HepG2 (cell line): ENCODE data around the gene TAS1R3. TPM values are rescaled to one million over a fixed set of nuclear protein-coding genes. Genes with fewer than 3 reads are reported as not detected.

ENCODE experiments used
- HHEX ChIP-seq: IDR thresholded peaks from 2 replicates; pipeline ENCODE4 v1.6.1; 2016; ENCODE audit warnings: control low read depth
- MLLT10 ChIP-seq: sonication (generic); formaldehyde crosslinking; IDR thresholded peaks from 2 replicates; pipeline ENCODE4 v1.4.0; 2020; ENCODE audit warnings: missing genetic modification reagents
- NR0B2 ChIP-seq: sonication (generic); formaldehyde crosslinking; IDR thresholded peaks from 2 replicates; pipeline ENCODE4 v1.4.0; 2020; ENCODE audit warnings: mild to moderate bottlenecking, missing genetic modification reagents
- SMC3 ChIP-seq: IDR thresholded peaks from 2 replicates; pipeline ENCODE4 v1.6.1; 2011; ENCODE audit warnings: low read length, improper control_type of control experiment
- XRCC5 ChIP-seq: fragments of 200-400 bp; formaldehyde crosslinking; optimal IDR thresholded peaks from 2 replicates; pipeline ENCODE3; 2017; ENCODE audit warnings: mild to moderate bottlenecking, low read length
- ZNF337 ChIP-seq: sonication (generic); formaldehyde crosslinking; IDR thresholded peaks from 2 replicates; pipeline ENCODE4 v1.5.1; 2020; ENCODE audit warnings: missing genetic modification reagents, low read depth, mild to moderate bottlenecking, borderline replicate concordance
- ZNF407 ChIP-seq: sonication (generic); formaldehyde crosslinking; IDR thresholded peaks from one replicate; pipeline ENCODE4 v1.5.1; 2020; ENCODE audit warnings: mild to moderate bottlenecking, missing genetic modification reagents; ENCODE audit errors: not compliant biosample characterization
- ZNF607 ChIP-seq: sonication (generic); formaldehyde crosslinking; IDR thresholded peaks from 2 replicates; pipeline ENCODE4 v1.5.1; 2020; ENCODE audit warnings: missing genetic modification reagents, mild to moderate bottlenecking, borderline replicate concordance
- polyA plus RNA-seq, 8 experiments: library from polyadenylated mRNA; depleted of rRNA in 3 of 8; stranded (reverse) in 7 of 8; unstranded in 1 of 8; fragments of >200 nt; fragmentation: Illumina TruSeq in 4 of 8; extraction: Trizol in 4 of 8; gene quantifications; 2 replicates each; pipeline versions ENCODE4 v1.2.1 to v1.2.3, GENCODE V29; 2011 to 2016; ENCODE audit warnings: low read depth in 4 of 8, missing spikeins in 1 of 8, mixed read lengths in 1 of 8; ENCODE audit not compliant: insufficient read depth in 1 of 8
- total RNA-seq, 5 experiments: library from RNA; depleted of rRNA; stranded (reverse); fragments of >200 nt; fragmentation: Illumina TruSeq; extraction: Trizol; gene quantifications; 2 replicates each; pipeline ENCODE4 v1.2.3, GENCODE V29; 2016; ENCODE audit warnings: low read depth in 1 of 5
- TF ChIP-seq, protein P1 (sequence below): sonication (generic); formaldehyde crosslinking; IDR thresholded peaks from 2 replicates; pipeline ENCODE4 v1.4.0; 2020; ENCODE audit warnings: missing genetic modification reagents, borderline replicate concordance
- TF ChIP-seq, protein P2 (sequence below): sonication (generic); formaldehyde crosslinking; IDR thresholded peaks from 2 replicates; pipeline ENCODE4 v1.4.0; 2020; ENCODE audit warnings: mild to moderate bottlenecking, missing genetic modification reagents

TAS1R3 gene
- total and polyA plus RNA-seq, 2 of the 13 experiments (the other 11 are each of a cell fraction or from before 2014, with no cell fraction given) = 0.13 to 0.15 TPM

- TF ChIP-seq, protein P1, sequence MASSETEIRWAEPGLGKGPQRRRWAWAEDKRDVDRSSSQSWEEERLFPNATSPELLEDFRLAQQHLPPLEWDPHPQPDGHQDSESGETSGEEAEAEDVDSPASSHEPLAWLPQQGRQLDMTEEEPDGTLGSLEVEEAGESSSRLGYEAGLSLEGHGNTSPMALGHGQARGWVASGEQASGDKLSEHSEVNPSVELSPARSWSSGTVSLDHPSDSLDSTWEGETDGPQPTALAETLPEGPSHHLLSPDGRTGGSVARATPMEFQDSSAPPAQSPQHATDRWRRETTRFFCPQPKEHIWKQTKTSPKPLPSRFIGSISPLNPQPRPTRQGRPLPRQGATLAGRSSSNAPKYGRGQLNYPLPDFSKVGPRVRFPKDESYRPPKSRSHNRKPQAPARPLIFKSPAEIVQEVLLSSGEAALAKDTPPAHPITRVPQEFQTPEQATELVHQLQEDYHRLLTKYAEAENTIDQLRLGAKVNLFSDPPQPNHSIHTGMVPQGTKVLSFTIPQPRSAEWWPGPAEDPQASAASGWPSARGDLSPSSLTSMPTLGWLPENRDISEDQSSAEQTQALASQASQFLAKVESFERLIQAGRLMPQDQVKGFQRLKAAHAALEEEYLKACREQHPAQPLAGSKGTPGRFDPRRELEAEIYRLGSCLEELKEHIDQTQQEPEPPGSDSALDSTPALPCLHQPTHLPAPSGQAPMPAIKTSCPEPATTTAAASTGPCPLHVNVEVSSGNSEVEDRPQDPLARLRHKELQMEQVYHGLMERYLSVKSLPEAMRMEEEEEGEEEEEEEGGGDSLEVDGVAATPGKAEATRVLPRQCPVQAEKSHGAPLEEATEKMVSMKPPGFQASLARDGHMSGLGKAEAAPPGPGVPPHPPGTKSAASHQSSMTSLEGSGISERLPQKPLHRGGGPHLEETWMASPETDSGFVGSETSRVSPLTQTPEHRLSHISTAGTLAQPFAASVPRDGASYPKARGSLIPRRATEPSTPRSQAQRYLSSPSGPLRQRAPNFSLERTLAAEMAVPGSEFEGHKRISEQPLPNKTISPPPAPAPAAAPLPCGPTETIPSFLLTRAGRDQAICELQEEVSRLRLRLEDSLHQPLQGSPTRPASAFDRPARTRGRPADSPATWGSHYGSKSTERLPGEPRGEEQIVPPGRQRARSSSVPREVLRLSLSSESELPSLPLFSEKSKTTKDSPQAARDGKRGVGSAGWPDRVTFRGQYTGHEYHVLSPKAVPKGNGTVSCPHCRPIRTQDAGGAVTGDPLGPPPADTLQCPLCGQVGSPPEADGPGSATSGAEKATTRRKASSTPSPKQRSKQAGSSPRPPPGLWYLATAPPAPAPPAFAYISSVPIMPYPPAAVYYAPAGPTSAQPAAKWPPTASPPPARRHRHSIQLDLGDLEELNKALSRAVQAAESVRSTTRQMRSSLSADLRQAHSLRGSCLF = no peak
- TF ChIP-seq HHEX (no peak), XRCC5 (peak; percentile 80), ZNF337 (no peak), MLLT10 (CRISPR knock-in tag) (no peak), ZNF407 (CRISPR knock-in tag) (no peak), NR0B2 (no peak), ZNF607 (CRISPR knock-in tag) (no peak), SMC3 (peak; percentile 58; the same call in 1 of the 2 replicates)
- TF ChIP-seq, protein P2, sequence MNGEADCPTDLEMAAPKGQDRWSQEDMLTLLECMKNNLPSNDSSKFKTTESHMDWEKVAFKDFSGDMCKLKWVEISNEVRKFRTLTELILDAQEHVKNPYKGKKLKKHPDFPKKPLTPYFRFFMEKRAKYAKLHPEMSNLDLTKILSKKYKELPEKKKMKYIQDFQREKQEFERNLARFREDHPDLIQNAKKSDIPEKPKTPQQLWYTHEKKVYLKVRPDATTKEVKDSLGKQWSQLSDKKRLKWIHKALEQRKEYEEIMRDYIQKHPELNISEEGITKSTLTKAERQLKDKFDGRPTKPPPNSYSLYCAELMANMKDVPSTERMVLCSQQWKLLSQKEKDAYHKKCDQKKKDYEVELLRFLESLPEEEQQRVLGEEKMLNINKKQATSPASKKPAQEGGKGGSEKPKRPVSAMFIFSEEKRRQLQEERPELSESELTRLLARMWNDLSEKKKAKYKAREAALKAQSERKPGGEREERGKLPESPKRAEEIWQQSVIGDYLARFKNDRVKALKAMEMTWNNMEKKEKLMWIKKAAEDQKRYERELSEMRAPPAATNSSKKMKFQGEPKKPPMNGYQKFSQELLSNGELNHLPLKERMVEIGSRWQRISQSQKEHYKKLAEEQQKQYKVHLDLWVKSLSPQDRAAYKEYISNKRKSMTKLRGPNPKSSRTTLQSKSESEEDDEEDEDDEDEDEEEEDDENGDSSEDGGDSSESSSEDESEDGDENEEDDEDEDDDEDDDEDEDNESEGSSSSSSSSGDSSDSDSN (CRISPR knock-in tag) = peak; percentile 26; the same call in 1 of the 2 replicates
These were observed 40.9 kb downstream of the TAS1R3 start (continued) for GRCh38 chr1:1371746-1372711.
